ENCODE measurements around the gene TNIK.

Gene TNIK

GRCh38 chr3:171201825-171202224 is 258.4 kb downstream of the TNIK start:
- TF ChIP-seq CTCF (IDR thresholded peaks at IDR 0.05; ENCODE audit: low read length), result no peak
- no peak for TF ChIP-seq EZH2 (IDR thresholded peaks at IDR 0.05; ENCODE audit: borderline replicate concordance, low read length)
- H3K4me2 ChIP-seq (ENCODE audit: low read length), result no peak overlapping the region
- H3K4me3 ChIP-seq (ENCODE audit: low read depth, low read length, poor library complexity, severe bottlenecking), result no peak overlapping the region

GRCh38 chr3:171200750-171201088 is 259.5 kb downstream of the TNIK start:
- Histone ChIP-seq H3K4me2 (ENCODE audit: low read length) (no peak overlapping the region), H2AFZ (ENCODE audit: low read length) (no peak overlapping the region), H3K9me2 (ENCODE audit: low read depth, low read length) (no peaks in the 10 kb centered on the region), H3K79me2 (ENCODE audit: insufficient read depth, low read length) (no peaks in the 10 kb centered on the region), H4K20me1 (ENCODE audit: insufficient read depth, low read length) (no peaks in the 10 kb centered on the region), H3K27me3 (ENCODE audit: insufficient read depth, low read length) (no peaks in the 10 kb centered on the region), H3K36me3 (ENCODE audit: insufficient read depth, low read length) (no peaks in the 10 kb centered on the region), H3K9ac (ENCODE audit: low read length) (no peak overlapping the region), H3F3A (ENCODE audit: insufficient read depth, low read length) (no peaks in the 10 kb centered on the region), H3K4me3 (ENCODE audit: low read depth, low read length, poor library complexity, severe bottlenecking) (no peak overlapping the region), H3K4me1 (ENCODE audit: insufficient read depth, low read length, severe bottlenecking) (no peaks in the 10 kb centered on the region), H3K27ac (ENCODE audit: low read depth, low read length, poor library complexity, severe bottlenecking) (no peak overlapping the region), H3K9me3 (ENCODE audit: low read length) (no peaks in the 10 kb centered on the region)
- TF ChIP-seq EZH2 (IDR thresholded peaks at IDR 0.05; ENCODE audit: borderline replicate concordance, low read length), result no peak
- TF ChIP-seq CTCF (IDR thresholded peaks at IDR 0.05; ENCODE audit: low read length), result no peak

More at GRCh38 chr3:171201825-171202224, 258.4 kb downstream of the TNIK start:
- no peak overlapping the region for H3K9ac ChIP-seq (ENCODE audit: low read length)
- H3K27ac ChIP-seq (ENCODE audit: low read depth, low read length, poor library complexity, severe bottlenecking), result no peak overlapping the region
- H3K79me2 ChIP-seq (ENCODE audit: insufficient read depth, low read length), result no peaks in the 10 kb centered on the region
- no peak overlapping the region for H2AFZ ChIP-seq (ENCODE audit: low read length)
- no peaks in the 10 kb centered on the region for H3K27me3 ChIP-seq (ENCODE audit: insufficient read depth, low read length)
- no peaks in the 10 kb centered on the region for H4K20me1 ChIP-seq (ENCODE audit: insufficient read depth, low read length)
- H3K36me3 ChIP-seq (ENCODE audit: insufficient read depth, low read length), result no peaks in the 10 kb centered on the region
- no peaks in the 10 kb centered on the region for H3F3A ChIP-seq (ENCODE audit: insufficient read depth, low read length)
- no peaks in the 10 kb centered on the region for H3K9me3 ChIP-seq (ENCODE audit: low read length)
- no peaks in the 10 kb centered on the region for H3K9me2 ChIP-seq (ENCODE audit: low read depth, low read length)
- no peaks in the 10 kb centered on the region for H3K4me1 ChIP-seq (ENCODE audit: insufficient read depth, low read length, severe bottlenecking)

- H3F3A ChIP-seq (ENCODE audit: insufficient read depth, low read length), result no peaks in the 10 kb centered on the region
- H3K9me2 ChIP-seq (ENCODE audit: low read depth, low read length), result no peaks in the 10 kb centered on the region
- no peak overlapping the region for H3K4me2 ChIP-seq (ENCODE audit: low read length)
- H3K27ac ChIP-seq (ENCODE audit: low read depth, low read length, poor library complexity, severe bottlenecking), result no peak overlapping the region
- no peaks in the 10 kb centered on the region for H3K36me3 ChIP-seq (ENCODE audit: insufficient read depth, low read length)
- no peak overlapping the region for H3K9ac ChIP-seq (ENCODE audit: low read length)
- no peak for TF ChIP-seq EZH2 (IDR thresholded peaks at IDR 0.05; ENCODE audit: borderline replicate concordance, low read length)
- no peak for TF ChIP-seq CTCF (IDR thresholded peaks at IDR 0.05; ENCODE audit: low read length)
- H4K20me1 ChIP-seq (ENCODE audit: insufficient read depth, low read length), result no peaks in the 10 kb centered on the region
- no peaks in the 10 kb centered on the region for H3K9me3 ChIP-seq (ENCODE audit: low read length)
- no peaks in the 10 kb centered on the region for H3K4me1 ChIP-seq (ENCODE audit: insufficient read depth, low read length, severe bottlenecking)
- H3K27me3 ChIP-seq (ENCODE audit: insufficient read depth, low read length), result no peaks in the 10 kb centered on the region
- H3K4me3 ChIP-seq (ENCODE audit: low read depth, low read length, poor library complexity, severe bottlenecking), result no peak overlapping the region
- no peaks in the 10 kb centered on the region for H3K79me2 ChIP-seq (ENCODE audit: insufficient read depth, low read length)
- H2AFZ ChIP-seq (ENCODE audit: low read length), result no peak overlapping the region
Observed at GRCh38 chr3:171200052-171200749, 260.0 kb downstream of the TNIK start.

All from OCI-LY1 (cell line).